Neural crest cell (in vitro differentiated cells): ENCODE data around the gene PHF23. TPM values are rescaled to one million over a fixed set of nuclear protein-coding genes. Genes with fewer than 3 reads are reported as not detected.
A peak's percentile ranks its signal among the peaks of the same experiment; 100 is the strongest.

ENCODE experiments used
- DNase-seq: peaks from one replicate; pipeline ENCODE4 v3.0.0; 2021; ENCODE audit warnings: low read depth, mixed read lengths, low spot score
- H3K27ac Mint-ChIP-seq: one replicate; pipeline ENCODE4 v1.8.0; 2021; ENCODE audit warnings: mild to moderate bottlenecking, mixed read lengths; ENCODE audit not compliant: unreplicated experiment
- H3K27me3 Mint-ChIP-seq: 2 replicates; pipeline ENCODE4 v1.8.0; 2021; ENCODE audit warnings: low read depth, mild to moderate bottlenecking, mixed read lengths
- H3K36me3 Mint-ChIP-seq: 2 replicates; pipeline ENCODE4 v1.8.0; 2021; ENCODE audit warnings: low read depth, mild to moderate bottlenecking, mixed read lengths
- H3K4me1 Mint-ChIP-seq: 2 replicates; pipeline ENCODE4 v1.8.0; 2021; ENCODE audit warnings: mixed read lengths
- H3K4me3 Mint-ChIP-seq: one replicate; pipeline ENCODE4 v1.8.0; 2021; ENCODE audit warnings: mild to moderate bottlenecking, mixed read lengths
- H3K9me3 Mint-ChIP-seq: 2 replicates; pipeline ENCODE4 v1.8.0; 2021; ENCODE audit warnings: mixed read lengths
- long read RNA-seq: library from polyadenylated mRNA; unstranded; transcript quantifications from one replicate; pipeline ENCODE4 v2.0.0, GENCODE V29; 2020
- total RNA-seq: library from RNA; stranded (reverse); gene quantifications from 2 replicates; pipeline ENCODE4 v1.2.1, GENCODE V29; 2021
- TF ChIP-seq, protein P1 (sequence below): fragments of 200-600 bp; sonication (generic); conservative IDR thresholded peaks from 2 replicates; pipeline ENCODE4 v1.5.0; 2021; ENCODE audit warnings: antibody characterized with exemption, mild to moderate bottlenecking

Gene PHF23
- total RNA-seq, result 72.7 and 75.2 TPM in 2 replicates
- long read RNA-seq, partial matches to known transcripts, result 3 of 4 reads
- long read RNA-seq, other reads (novel, unspliced or antisense), result 0 of 4 reads

DNA sequence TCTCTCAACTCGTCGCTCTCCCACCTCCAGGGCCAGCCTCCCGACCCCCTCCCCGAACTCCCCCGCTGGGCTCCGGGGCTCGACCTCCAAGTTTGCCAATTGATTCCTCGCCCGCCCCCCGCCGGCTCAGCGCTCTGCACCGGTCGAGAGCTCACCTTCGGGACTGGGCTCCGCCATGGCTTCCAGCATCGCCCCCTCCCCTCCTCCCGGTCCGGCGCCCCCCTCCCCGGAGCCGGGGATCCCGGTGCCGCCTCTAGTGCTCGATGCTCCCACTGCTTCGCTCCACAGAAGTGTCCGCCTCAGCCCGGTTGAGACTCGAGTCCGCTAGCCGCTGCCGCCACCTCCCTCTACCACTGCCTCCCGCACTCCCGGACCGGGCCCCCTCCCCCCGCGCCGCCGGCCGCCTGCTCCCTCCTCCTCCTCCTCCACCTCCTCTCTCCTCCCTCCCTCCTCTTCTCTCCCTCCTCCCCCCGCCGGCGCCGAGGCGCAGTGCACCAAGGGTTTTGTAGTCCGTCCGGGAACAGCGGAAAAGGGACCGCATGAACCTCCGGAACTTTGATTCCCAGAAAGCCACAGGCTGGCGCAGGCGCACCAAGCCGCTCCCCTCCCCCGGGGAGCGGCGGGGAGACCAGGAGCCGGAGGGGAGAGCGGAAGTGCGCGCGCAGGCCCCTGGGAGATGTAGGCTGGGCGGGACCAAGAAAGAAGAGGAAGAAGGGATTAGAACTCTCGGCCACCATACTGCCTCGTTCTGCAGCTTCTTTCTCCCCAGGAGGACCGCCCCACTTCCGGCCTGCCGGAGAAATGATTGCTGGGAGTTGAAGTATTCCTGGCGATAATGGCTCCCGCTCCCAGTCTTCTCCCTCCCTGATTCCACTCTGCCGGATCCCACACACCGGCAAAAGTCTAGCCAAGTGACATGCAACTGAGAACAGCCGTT, at the start of gene PHF23:
Gene PHF23, minus strand, starts transcription at position 367 of the 937 bp plus-strand sequence. Its CDS starts 178 bp downstream, at position 189.
- TF ChIP-seq, protein P1, sequence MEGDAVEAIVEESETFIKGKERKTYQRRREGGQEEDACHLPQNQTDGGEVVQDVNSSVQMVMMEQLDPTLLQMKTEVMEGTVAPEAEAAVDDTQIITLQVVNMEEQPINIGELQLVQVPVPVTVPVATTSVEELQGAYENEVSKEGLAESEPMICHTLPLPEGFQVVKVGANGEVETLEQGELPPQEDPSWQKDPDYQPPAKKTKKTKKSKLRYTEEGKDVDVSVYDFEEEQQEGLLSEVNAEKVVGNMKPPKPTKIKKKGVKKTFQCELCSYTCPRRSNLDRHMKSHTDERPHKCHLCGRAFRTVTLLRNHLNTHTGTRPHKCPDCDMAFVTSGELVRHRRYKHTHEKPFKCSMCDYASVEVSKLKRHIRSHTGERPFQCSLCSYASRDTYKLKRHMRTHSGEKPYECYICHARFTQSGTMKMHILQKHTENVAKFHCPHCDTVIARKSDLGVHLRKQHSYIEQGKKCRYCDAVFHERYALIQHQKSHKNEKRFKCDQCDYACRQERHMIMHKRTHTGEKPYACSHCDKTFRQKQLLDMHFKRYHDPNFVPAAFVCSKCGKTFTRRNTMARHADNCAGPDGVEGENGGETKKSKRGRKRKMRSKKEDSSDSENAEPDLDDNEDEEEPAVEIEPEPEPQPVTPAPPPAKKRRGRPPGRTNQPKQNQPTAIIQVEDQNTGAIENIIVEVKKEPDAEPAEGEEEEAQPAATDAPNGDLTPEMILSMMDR, result no peak
- H3K4me3 Mint-ChIP-seq, result peak within 1 kb of the TSS; percentile 94
- peaks cover 22% of the 10 kb centered on the region for H3K27me3 Mint-ChIP-seq
- no peaks in the 10 kb centered on the region for H3K9me3 Mint-ChIP-seq
- DNase-seq, result peak; percentile 96
- peaks cover 28% of the 10 kb centered on the region for H3K36me3 Mint-ChIP-seq
- peaks cover 56% of the 10 kb centered on the region for H3K4me1 Mint-ChIP-seq
- peak within 1 kb of the TSS; percentile 99 for H3K27ac Mint-ChIP-seq

DNA sequence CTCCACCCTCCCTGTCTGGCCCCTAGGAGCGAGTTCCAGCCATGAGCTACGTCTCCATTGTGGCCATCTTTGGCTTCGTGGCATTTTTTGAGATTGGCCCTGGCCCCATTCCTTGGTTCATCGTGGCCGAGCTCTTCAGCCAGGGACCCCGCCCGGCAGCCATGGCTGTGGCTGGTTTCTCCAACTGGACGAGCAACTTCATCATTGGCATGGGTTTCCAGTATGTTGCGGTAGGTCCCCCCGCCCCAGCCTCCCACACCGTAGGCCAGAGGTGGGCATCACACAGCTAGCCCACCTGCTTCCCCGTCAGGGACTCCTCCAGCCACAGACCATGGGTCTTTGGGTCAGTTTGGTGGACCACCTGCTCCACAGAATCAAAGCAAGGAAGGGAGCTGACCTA, 46.4 kb upstream of the PHF23 start:
- no peaks in the 10 kb centered on the region for H3K9me3 Mint-ChIP-seq
- H3K36me3 Mint-ChIP-seq, result no peaks in the 10 kb centered on the region
- H3K27me3 Mint-ChIP-seq, result peaks cover 20% of the 10 kb centered on the region
- no peak overlapping the region for H3K4me3 Mint-ChIP-seq
- peaks cover 13% of the 10 kb centered on the region for H3K4me1 Mint-ChIP-seq
- DNase-seq, result no peak
- no peak overlapping the region for H3K27ac Mint-ChIP-seq
- TF ChIP-seq, protein P1, result no peak

DNA sequence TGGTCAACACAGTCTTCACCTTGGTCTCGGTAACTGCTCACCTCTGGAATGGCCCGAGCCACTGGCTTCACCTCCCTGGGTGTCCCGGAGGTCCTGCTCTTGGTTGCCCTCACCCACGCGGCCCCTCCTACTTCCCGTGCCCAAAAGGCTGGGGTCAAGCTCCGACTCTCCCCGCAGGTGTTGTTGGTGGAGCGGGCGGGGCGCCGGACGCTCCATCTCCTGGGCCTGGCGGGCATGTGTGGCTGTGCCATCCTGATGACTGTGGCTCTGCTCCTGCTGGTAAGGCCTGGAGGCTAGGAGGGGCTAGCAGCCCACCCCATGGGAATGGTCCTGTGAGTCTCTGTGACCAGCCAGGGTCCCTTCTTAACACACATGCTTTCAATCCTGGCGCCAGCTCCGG, 45.7 kb upstream of the PHF23 start:
- Mint-ChIP-seq H3K27ac (no peak overlapping the region), H3K36me3 (no peaks in the 10 kb centered on the region), H3K4me1 (peaks cover 20% of the 10 kb centered on the region), H3K9me3 (no peaks in the 10 kb centered on the region), H3K4me3 (peak overlapping the region; percentile 44), H3K27me3 (peaks cover 20% of the 10 kb centered on the region)
- TF ChIP-seq, protein P1, result no peak
- DNase-seq, result no peak

DNA sequence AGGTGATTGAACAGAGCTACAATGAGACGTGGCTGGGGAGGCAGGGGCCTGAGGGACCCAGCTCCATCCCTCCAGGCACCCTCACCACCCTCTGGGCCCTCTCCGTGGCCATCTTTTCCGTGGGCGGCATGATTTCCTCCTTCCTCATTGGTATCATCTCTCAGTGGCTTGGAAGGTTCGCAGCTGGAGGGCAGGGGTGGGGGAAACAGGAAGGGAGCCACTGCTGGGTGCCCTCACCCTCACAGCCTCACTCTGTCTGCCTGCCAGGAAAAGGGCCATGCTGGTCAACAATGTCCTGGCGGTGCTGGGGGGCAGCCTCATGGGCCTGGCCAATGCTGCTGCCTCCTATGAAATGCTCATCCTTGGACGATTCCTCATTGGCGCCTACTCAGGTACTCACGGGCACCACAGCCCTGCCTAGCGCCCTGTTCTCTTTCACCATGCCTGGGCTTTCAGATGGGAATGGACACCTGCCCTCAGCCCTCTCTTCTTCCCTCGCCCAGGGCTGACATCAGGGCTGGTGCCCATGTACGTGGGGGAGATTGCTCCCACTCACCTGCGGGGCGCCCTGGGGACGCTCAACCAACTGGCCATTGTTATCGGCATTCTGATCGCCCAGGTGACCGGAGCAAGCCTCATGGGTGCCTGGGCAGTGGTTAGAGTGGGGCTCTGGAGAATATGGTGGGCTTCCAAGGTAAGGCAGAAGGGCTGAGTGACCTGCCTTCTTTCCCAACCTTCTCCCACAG, 44.4 kb upstream of the PHF23 start:
- no peaks in the 10 kb centered on the region for H3K36me3 Mint-ChIP-seq
- H3K9me3 Mint-ChIP-seq, result no peaks in the 10 kb centered on the region
- peaks cover 28% of the 10 kb centered on the region for H3K27me3 Mint-ChIP-seq
- peak overlapping the region; percentile 66 for H3K4me3 Mint-ChIP-seq
- no peak overlapping the region for H3K27ac Mint-ChIP-seq
- peaks cover 21% of the 10 kb centered on the region for H3K4me1 Mint-ChIP-seq
- TF ChIP-seq, protein P1, result no peak
- no peak for DNase-seq

DNA sequence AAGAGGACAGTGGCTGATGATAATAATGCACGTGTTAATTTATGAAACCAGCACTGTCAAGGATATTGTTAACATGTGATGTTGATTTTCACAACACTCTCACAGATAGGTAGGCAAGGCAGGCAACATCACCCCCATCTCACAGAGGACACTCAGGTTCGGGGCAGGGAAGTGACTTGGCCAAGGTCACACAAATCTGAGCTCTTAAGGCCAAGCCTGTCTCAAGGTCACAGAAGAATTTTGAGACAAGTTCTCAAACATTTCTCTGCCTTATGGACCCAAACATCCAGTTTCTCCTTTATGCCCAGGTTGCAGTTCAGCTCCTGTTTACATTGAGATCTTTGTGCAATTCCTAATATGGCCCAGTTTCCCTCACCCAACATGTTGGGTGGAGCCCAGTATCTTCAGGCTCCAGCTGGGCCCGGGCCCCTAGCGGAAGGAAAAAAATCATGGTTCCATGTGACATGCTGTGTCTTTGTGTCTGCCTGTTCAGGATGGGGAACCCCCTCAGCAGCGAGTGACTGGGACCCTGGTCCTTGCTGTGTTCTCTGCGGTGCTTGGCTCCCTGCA, 43.6 kb upstream of the PHF23 start:
- H3K4me1 Mint-ChIP-seq, result peaks cover 21% of the 10 kb centered on the region

More for the DNA sequence above, 43.6 kb upstream of the PHF23 start:
- H3K27ac Mint-ChIP-seq, result no peak overlapping the region
- peak overlapping the region; percentile 66 for H3K4me3 Mint-ChIP-seq
- TF ChIP-seq, protein P1, result no peak
- no peaks in the 10 kb centered on the region for H3K9me3 Mint-ChIP-seq
- no peak for DNase-seq
- peaks cover 28% of the 10 kb centered on the region for H3K27me3 Mint-ChIP-seq
- no peaks in the 10 kb centered on the region for H3K36me3 Mint-ChIP-seq
